HUES64 (cell line): ENCODE measurements around the gene DNAJC24.

Experiments
- H3K27ac ChIP-seq: 2 replicates; pipeline ENCODE4 v1.7.0; 2013; ENCODE audit warnings: low read depth, low read length, inconsistent platforms
- H3K27me3 ChIP-seq: 2 replicates; pipeline ENCODE4 v1.6.1; 2013; ENCODE audit warnings: mild to moderate bottlenecking, low read length; ENCODE audit not compliant: insufficient read depth
- H3K36me3 ChIP-seq: 2 replicates; pipeline ENCODE4 v1.6.1; 2013; ENCODE audit warnings: mild to moderate bottlenecking, low read length; ENCODE audit not compliant: insufficient read depth
- H3K4me1 ChIP-seq: 2 replicates; pipeline ENCODE4 v1.6.1; 2013; ENCODE audit warnings: mild to moderate bottlenecking, low read length, moderate library complexity; ENCODE audit not compliant: insufficient read depth
- H3K4me3 ChIP-seq: 2 replicates; pipeline ENCODE4 v1.5.1; 2013; ENCODE audit warnings: mild to moderate bottlenecking, low read length, moderate library complexity
- H3K9ac ChIP-seq: 2 replicates; pipeline ENCODE4 v1.6.1; 2013; ENCODE audit warnings: mild to moderate bottlenecking, low read depth, low read length
- H3K9me3 ChIP-seq: 2 replicates; pipeline ENCODE4 v1.6.1; 2013; ENCODE audit warnings: low read depth, low read length; ENCODE audit not compliant: insufficient read depth
- WGBS: fragments of 150-250, 120-280 bp; methylation state at CpG from one replicate; pipeline ENCODE4 v1.1.7; 2013; ENCODE audit warnings: missing lambda C conversion rate; 5-methylcytosine and 5-hydroxymethylcytosine counted together

Gene DNAJC24

GRCh38 chr11:31441296-31441695 is 71.6 kb downstream of the DNAJC24 start:
- peaks cover 32% of the 10 kb centered on the region for H3K4me1 ChIP-seq
- no peaks in the 10 kb centered on the region for H3K9me3 ChIP-seq
- no peaks in the 10 kb centered on the region for H3K36me3 ChIP-seq
- H3K27me3 ChIP-seq, result no peaks in the 10 kb centered on the region
- H3K27ac ChIP-seq, result no peak overlapping the region
- no peak overlapping the region for H3K9ac ChIP-seq
- no peak overlapping the region for H3K4me3 ChIP-seq

DNA sequence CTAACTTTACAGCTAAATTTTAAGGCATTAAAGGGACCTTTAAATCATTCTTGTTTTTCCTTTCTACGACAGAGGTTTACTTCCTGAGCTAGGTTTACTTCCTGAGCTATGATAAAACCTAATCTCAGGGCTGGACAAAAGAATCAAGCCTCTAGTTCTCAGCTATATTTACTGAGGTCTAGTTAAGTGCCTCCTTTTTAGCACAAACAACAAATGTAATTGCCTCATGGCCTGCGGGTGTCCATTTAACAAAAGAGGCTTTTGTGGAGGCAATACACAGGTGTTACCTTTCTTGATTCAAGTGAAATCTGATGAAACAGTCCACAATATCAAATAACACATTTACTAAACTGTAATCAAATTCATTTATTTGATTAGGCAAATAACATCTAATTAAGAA is 72.4 kb downstream of the DNAJC24 start:
- no peaks in the 10 kb centered on the region for H3K9me3 ChIP-seq
- no peak overlapping the region for H3K9ac ChIP-seq
- no peaks in the 10 kb centered on the region for H3K36me3 ChIP-seq
- H3K4me1 ChIP-seq, result peaks cover 32% of the 10 kb centered on the region
- H3K27me3 ChIP-seq, result no peaks in the 10 kb centered on the region
- WGBS, result 73% methylated on average over 2 of the region's 2 CpGs
- peak overlapping the region; percentile 25; the same call in 1 of the 2 replicates for H3K27ac ChIP-seq
- H3K4me3 ChIP-seq, result no peak overlapping the region

- WGBS, result 83% methylated on average over 3 of the region's 3 CpGs
- Histone ChIP-seq H3K4me1 (peaks cover 32% of the 10 kb centered on the region), H3K36me3 (no peaks in the 10 kb centered on the region; the same call in 1 of the 2 replicates), H3K27me3 (no peaks in the 10 kb centered on the region), H3K27ac (no peak overlapping the region), H3K9ac (no peak overlapping the region), H3K4me3 (no peak overlapping the region), H3K9me3 (no peaks in the 10 kb centered on the region)
These were observed 74.1 kb downstream of the DNAJC24 start for GRCh38 chr11:31443802-31444201.

DNA sequence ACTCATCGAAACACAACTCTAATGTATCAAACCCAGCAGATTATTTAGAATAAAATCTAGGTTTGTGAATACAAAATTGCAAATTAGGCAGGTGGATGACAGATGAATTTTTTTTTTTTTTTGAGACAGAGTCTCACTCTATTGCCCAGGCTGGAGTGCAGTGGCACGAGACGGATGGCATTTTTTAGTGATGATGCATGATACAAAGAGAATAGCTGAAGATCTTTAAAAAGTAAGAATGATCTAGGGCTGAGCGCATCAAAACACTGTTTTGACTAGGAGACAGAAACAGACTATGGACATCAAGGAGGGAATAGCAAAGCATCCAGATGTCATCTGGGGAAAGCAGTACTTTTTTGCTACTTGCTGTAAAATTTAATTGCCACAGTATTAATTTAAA is 76.0 kb downstream of the DNAJC24 start:
- Histone ChIP-seq H3K27ac (no peak overlapping the region), H3K9ac (no peak overlapping the region), H3K27me3 (no peaks in the 10 kb centered on the region), H3K4me1 (peaks cover 32% of the 10 kb centered on the region), H3K9me3 (no peaks in the 10 kb centered on the region), H3K36me3 (no peaks in the 10 kb centered on the region; the same call in 1 of the 2 replicates), H3K4me3 (no peak overlapping the region)
- 96% methylated on average over 3 of the region's 4 CpGs for WGBS

DNA sequence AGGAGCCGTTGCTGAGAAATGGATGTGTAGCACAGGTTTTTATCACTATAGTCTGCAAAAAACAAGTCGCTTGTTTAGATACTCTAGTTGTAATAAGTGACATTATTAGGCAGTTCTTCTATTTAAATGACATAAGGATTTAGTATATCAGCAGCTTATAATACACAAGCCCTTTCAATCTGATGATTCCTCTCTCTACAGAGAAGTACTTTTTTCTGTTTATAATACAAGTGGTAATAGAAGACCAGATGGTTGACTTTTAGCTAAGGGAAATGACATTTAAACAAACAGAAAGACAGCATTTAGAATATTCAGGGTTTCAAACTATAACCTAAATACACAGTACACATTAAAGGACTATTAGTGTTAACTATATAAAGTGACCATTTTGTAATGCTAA is 79.4 kb downstream of the DNAJC24 start:
- H3K9ac ChIP-seq, result no peak overlapping the region
- no peak overlapping the region for H3K27ac ChIP-seq
- H3K4me1 ChIP-seq, result peaks cover 2% of the 10 kb centered on the region; the same call in 1 of the 2 replicates
- 100% methylated on average over 1 of the region's 2 CpGs for WGBS
- H3K4me3 ChIP-seq, result no peak overlapping the region
- no peaks in the 10 kb centered on the region for H3K9me3 ChIP-seq
- peaks cover 7% of the 10 kb centered on the region for H3K36me3 ChIP-seq
- no peaks in the 10 kb centered on the region for H3K27me3 ChIP-seq

DNA sequence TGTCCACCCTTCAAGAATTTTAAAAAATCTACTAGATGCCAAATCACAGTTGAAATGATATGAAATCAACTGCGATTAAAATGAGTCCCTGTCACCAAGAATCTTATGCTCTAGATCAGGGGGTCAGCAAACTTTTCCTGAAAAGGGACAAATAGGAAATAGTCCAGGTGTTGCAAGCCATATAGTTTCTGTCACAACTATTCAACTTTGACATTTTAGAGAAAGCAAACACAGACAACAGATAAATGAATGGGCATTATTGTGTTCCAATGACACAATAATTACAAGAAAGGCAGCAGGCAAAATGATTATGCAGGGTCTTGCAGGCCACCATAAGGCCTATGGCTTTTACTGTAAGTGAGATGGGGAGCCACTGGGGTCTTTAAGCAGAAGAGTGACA is 81.2 kb downstream of the DNAJC24 start:
- Histone ChIP-seq H3K4me1 (no peaks in the 10 kb centered on the region), H3K27ac (no peak overlapping the region), H3K9me3 (no peaks in the 10 kb centered on the region), H3K36me3 (peaks cover 11% of the 10 kb centered on the region), H3K9ac (no peak overlapping the region), H3K4me3 (no peak overlapping the region), H3K27me3 (no peaks in the 10 kb centered on the region)
- WGBS, result 100% methylated on average over 1 of the region's 1 CpG

DNA sequence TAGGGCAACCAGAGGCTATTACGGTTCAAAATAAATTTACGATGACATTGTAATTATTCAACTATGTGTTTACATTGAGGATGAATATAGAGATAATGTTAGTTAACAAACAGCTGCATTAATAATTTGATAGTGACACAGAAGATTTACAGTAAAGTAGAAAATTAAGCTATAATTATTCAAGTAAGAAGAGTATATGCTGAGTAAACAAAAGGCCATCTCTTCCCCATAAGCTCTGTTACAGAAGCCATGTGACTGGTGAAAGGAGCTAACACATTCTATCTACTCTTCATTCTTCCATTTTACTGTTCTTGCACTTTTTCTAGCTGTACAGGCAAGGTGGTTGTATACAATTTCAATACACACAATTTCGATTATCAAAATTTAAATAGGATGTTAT is 85.5 kb downstream of the DNAJC24 start:
- Histone ChIP-seq H3K27ac (no peak overlapping the region), H3K9me3 (no peaks in the 10 kb centered on the region), H3K9ac (no peak overlapping the region), H3K4me1 (no peaks in the 10 kb centered on the region), H3K36me3 (peaks cover 16% of the 10 kb centered on the region), H3K27me3 (no peaks in the 10 kb centered on the region), H3K4me3 (no peak overlapping the region)
- WGBS, result 100% methylated on average over 2 of the region's 3 CpGs

- Histone ChIP-seq H3K4me3 (no peak overlapping the region), H3K36me3 (peaks cover 35% of the 10 kb centered on the region), H3K9ac (no peak overlapping the region), H3K9me3 (peaks cover 32% of the 10 kb centered on the region), H3K27me3 (no peaks in the 10 kb centered on the region), H3K27ac (no peak overlapping the region), H3K4me1 (no peaks in the 10 kb centered on the region)
- WGBS, result 92% methylated on average over 3 of the region's 3 CpGs
These were observed 94.8 kb downstream of the DNAJC24 start for GRCh38 chr11:31464436-31464835.

- no peak overlapping the region for H3K9ac ChIP-seq
- no peak overlapping the region for H3K4me3 ChIP-seq
- H3K27ac ChIP-seq, result no peak overlapping the region
- no peaks in the 10 kb centered on the region for H3K27me3 ChIP-seq
- H3K4me1 ChIP-seq, result peaks cover 17% of the 10 kb centered on the region
- peaks cover 2% of the 10 kb centered on the region; the same call in 1 of the 2 replicates for H3K36me3 ChIP-seq
- H3K9me3 ChIP-seq, result no peaks in the 10 kb centered on the region
These were observed 104.4 kb downstream of the DNAJC24 start for GRCh38 chr11:31474083-31474482.

- H3K9me3 ChIP-seq, result no peaks in the 10 kb centered on the region
- no peak overlapping the region for H3K27ac ChIP-seq
- peaks cover 2% of the 10 kb centered on the region; the same call in 1 of the 2 replicates for H3K36me3 ChIP-seq
- no peaks in the 10 kb centered on the region for H3K27me3 ChIP-seq
- no peak overlapping the region for H3K9ac ChIP-seq
- WGBS, result 91% methylated on average over 6 of the region's 6 CpGs
- H3K4me3 ChIP-seq, result no peak overlapping the region
- peaks cover 13% of the 10 kb centered on the region; the same call in 1 of the 2 replicates for H3K4me1 ChIP-seq
These were observed 108.0 kb downstream of the DNAJC24 start for GRCh38 chr11:31477528-31478222.

DNA sequence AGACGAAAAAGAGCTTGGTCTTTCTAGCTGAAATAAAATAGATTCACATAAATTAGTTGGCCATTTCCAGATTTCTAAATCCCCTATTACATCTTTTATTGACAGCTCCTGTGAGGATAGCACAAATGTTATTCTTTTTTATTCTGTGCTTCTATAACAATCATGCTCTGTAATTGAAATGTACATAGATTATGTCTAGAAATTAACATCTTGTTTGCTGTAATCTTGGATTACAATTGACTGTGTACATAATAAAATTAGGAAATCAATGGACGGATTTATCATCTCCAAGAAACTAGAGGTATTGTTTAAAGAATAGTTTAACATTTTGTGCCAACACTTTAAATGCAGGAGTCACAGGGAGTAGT is 108.5 kb downstream of the DNAJC24 start:
- H3K9me3 ChIP-seq, result no peaks in the 10 kb centered on the region
- peaks cover 13% of the 10 kb centered on the region; the same call in 1 of the 2 replicates for H3K4me1 ChIP-seq
- 93% methylated on average over 2 of the region's 2 CpGs for WGBS
- no peak overlapping the region for H3K4me3 ChIP-seq
- peaks cover 2% of the 10 kb centered on the region; the same call in 1 of the 2 replicates for H3K36me3 ChIP-seq
- no peak overlapping the region for H3K27ac ChIP-seq
- H3K9ac ChIP-seq, result no peak overlapping the region
- no peaks in the 10 kb centered on the region for H3K27me3 ChIP-seq

GRCh38 chr11:31479066-31479465 is 109.4 kb downstream of the DNAJC24 start:
- no peak overlapping the region for H3K27ac ChIP-seq
- 89% methylated on average over 3 of the region's 4 CpGs for WGBS
- H3K4me3 ChIP-seq, result no peak overlapping the region
- H3K36me3 ChIP-seq, result no peaks in the 10 kb centered on the region
- H3K4me1 ChIP-seq, result peaks cover 13% of the 10 kb centered on the region; the same call in 1 of the 2 replicates
- no peak overlapping the region for H3K9ac ChIP-seq
- no peaks in the 10 kb centered on the region for H3K27me3 ChIP-seq
- no peaks in the 10 kb centered on the region for H3K9me3 ChIP-seq
